ENCODE results near the gene KRT82. TPM values are rescaled to one million over a fixed set of nuclear protein-coding genes. Genes with fewer than 3 reads are reported as not detected.
"Not testable (repeated sequence)": the region's sequence is repeated elsewhere in the genome, so short reads cannot be mapped to it uniquely, and the experiment has no call there.

The KRT82 gene
- polyA plus RNA-seq, 1 experiment, result not detected

DNA sequence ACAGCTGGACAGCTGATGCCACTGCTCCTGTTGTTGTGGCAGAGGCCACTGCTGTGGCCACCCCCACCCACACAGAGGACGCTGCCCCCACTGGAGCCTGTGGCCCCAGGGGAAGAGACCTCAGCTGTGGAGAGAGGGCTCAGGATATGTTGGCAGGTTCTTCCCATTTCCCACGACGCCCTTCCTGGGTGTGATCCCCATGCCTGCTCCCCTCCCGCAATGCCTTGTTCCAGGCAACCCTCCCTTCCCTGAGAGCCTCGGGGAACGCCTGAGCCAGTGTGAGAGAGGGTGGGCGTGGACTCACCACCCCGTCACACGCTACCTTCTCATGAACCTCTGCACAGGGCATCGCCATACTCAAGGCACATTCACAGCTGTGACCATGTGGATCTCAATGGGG is 5.7 kb upstream of the KRT82 start:
- no peak for TF ChIP-seq CTCF (IDR thresholded peaks at IDR 0.05; ENCODE audit: low read depth, low read length)
- POLR2A ChIA-PET, result no interaction called here
- CTCF ChIA-PET, result interaction anchor here (0.5 kb wide), 1 partner anchor 451 kb away, joined by 5 read pairs; no protein-coding TSS in a partner anchor
- Histone ChIP-seq H3K9me3 (ENCODE audit: control insufficient read depth, insufficient read depth, low read length) (no peaks in the 10 kb centered on the region), H3K27ac (ENCODE audit: low read depth, low read length) (no peak overlapping the region), H3K4me3 (ENCODE audit: low read depth, low read length) (no peak overlapping the region), H3K27me3 (ENCODE audit: control insufficient read depth, insufficient read depth, low read length) (peaks cover 5% of the 10 kb centered on the region)
- no peak for DNase-seq (ENCODE audit: low read depth, low spot score)

DNA sequence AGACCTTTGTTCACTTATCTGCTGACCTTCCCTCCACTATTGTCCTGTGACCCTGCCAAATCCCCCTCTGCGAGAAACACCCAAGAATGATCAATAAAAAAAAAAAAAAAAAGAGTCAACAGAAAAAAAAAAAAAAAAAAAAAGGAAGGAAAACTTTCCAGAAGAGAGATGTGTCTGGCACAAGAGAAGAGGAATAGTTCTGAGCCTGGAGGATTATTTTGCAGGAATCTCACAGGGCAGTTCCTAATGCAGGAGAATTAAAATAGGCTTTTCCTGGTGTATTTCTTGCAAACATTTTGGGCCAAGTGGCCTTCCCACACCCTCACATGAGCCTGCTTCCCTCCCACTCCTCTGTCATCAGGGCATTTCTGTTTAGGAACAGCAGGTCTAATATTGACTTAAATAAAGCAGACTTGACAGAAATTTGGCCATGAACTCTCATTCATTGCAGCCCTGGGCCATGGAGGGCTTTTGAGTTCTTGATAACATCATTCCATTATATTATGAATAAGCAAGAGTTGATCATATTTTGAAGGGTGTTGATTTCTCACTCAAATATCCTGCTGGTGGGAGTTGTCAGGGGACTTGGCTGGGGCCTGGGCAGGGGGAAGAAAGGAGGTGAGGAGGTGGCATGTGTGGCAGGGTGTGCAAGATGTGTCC is 4.6 kb upstream of the KRT82 start:
- DNase-seq (ENCODE audit: low read depth, low spot score); H3K4me3 ChIP-seq (ENCODE audit: low read depth, low read length); H3K9me3 ChIP-seq (ENCODE audit: control insufficient read depth, insufficient read depth, low read length); H3K27me3 ChIP-seq (ENCODE audit: control insufficient read depth, insufficient read depth, low read length); CTCF ChIA-PET; H3K27ac ChIP-seq (ENCODE audit: low read depth, low read length); POLR2A ChIA-PET: not testable (repeated sequence)

GRCh38 chr12:52407918-52408317 is 1.8 kb upstream of the KRT82 start:
- Histone ChIP-seq H3K27ac (ENCODE audit: low read depth, low read length) (no peak overlapping the region), H3K9me3 (ENCODE audit: control insufficient read depth, insufficient read depth, low read length) (no peaks in the 10 kb centered on the region), H3K4me3 (ENCODE audit: low read depth, low read length) (no peak overlapping the region), H3K27me3 (ENCODE audit: control insufficient read depth, insufficient read depth, low read length) (peaks cover 13% of the 10 kb centered on the region)
- POLR2A ChIA-PET, result no interaction called here
- CTCF ChIA-PET, result no interaction called here
- DNase-seq (ENCODE audit: low read depth, low spot score), result no peak
- TF ChIP-seq CTCF (IDR thresholded peaks at IDR 0.05; ENCODE audit: low read depth, low read length), result no peak

- H3K9me3 ChIP-seq (ENCODE audit: control insufficient read depth, insufficient read depth, low read length), result no peaks in the 10 kb centered on the region
- ChIA-PET POLR2A (no interaction called here), CTCF (no interaction called here)
- no peak overlapping the region for H3K27ac ChIP-seq (ENCODE audit: low read depth, low read length)
- H3K27me3 ChIP-seq (ENCODE audit: control insufficient read depth, insufficient read depth, low read length), result peaks cover 15% of the 10 kb centered on the region
- no peak for TF ChIP-seq CTCF (IDR thresholded peaks at IDR 0.05; ENCODE audit: low read depth, low read length)
- DNase-seq (ENCODE audit: low read depth, low spot score), result no peak
- no peak overlapping the region for H3K4me3 ChIP-seq (ENCODE audit: low read depth, low read length)
Observed at GRCh38 chr12:52404951-52405350, 1.2 kb downstream of the KRT82 start.

- no peak for TF ChIP-seq CTCF (IDR thresholded peaks at IDR 0.05; ENCODE audit: low read depth, low read length)
- CTCF ChIA-PET, result no interaction called here
Observed at GRCh38 chr12:52403561-52403960, 2.6 kb downstream of the KRT82 start.

More at GRCh38 chr12:52403561-52403960, 2.6 kb downstream of the KRT82 start:
- Histone ChIP-seq H3K4me3 (ENCODE audit: low read depth, low read length) (no peak overlapping the region), H3K27ac (ENCODE audit: low read depth, low read length) (no peak overlapping the region), H3K27me3 (ENCODE audit: control insufficient read depth, insufficient read depth, low read length) (peaks cover 15% of the 10 kb centered on the region), H3K9me3 (ENCODE audit: control insufficient read depth, insufficient read depth, low read length) (no peaks in the 10 kb centered on the region)
- POLR2A ChIA-PET, result no interaction called here
- DNase-seq (ENCODE audit: low read depth, low spot score), result no peak

Data from AG04450 (cell line).